Ishikawa (cell line): ENCODE data around the gene PINK1.

Experiments used
- CEBPB ChIP-seq: IDR thresholded peaks from 2 replicates; pipeline ENCODE4 v1.6.1; 2012
- CREB1 ChIP-seq: IDR thresholded peaks from 2 replicates; pipeline ENCODE4 v1.6.1; 2012; ENCODE audit warnings: low read depth
- EGR1 ChIP-seq: IDR thresholded peaks from 2 replicates; pipeline ENCODE4 v1.6.1; 2012
- EP300 ChIP-seq: IDR thresholded peaks from 2 replicates; pipeline ENCODE4 v1.6.1; 2012; ENCODE audit warnings: borderline replicate concordance
- FOXM1 ChIP-seq: IDR thresholded peaks from 2 replicates; pipeline ENCODE4 v1.6.1; 2012; ENCODE audit warnings: low read depth, borderline replicate concordance
- MAX ChIP-seq: IDR thresholded peaks from 2 replicates; pipeline ENCODE4 v1.6.1; 2012
- NFIC ChIP-seq: IDR thresholded peaks from 2 replicates; pipeline ENCODE4 v1.6.1; 2012
- RAD21 ChIP-seq: IDR thresholded peaks from 2 replicates; pipeline ENCODE4 v1.6.1; 2012; ENCODE audit warnings: low read depth
- REST ChIP-seq: IDR thresholded peaks from 2 replicates; pipeline ENCODE4 v1.6.1; 2012; ENCODE audit warnings: low read depth, mild to moderate bottlenecking
- TAF1 ChIP-seq: IDR thresholded peaks from 2 replicates; pipeline ENCODE4 v1.6.1; 2012; ENCODE audit warnings: low read depth, mild to moderate bottlenecking
- TCF12 ChIP-seq: IDR thresholded peaks from 2 replicates; pipeline ENCODE4 v1.6.1; 2012; ENCODE audit warnings: low read depth
- TEAD4 ChIP-seq: IDR thresholded peaks from 2 replicates; pipeline ENCODE4 v1.6.1; 2012
- YY1 ChIP-seq: IDR thresholded peaks from 2 replicates; pipeline ENCODE4 v1.6.1; 2012; ENCODE audit warnings: low read depth
- ZBTB7A ChIP-seq: IDR thresholded peaks from 2 replicates; pipeline ENCODE4 v1.6.1; 2012; ENCODE audit warnings: low read depth
- TF ChIP-seq, protein P1 (sequence below): IDR thresholded peaks from 2 replicates; pipeline ENCODE4 v1.6.1; 2012

The PINK1 gene

GRCh38 chr1:20666804-20667203 is 33.5 kb downstream of the PINK1 start:
- no peak for TF ChIP-seq TEAD4
- TF ChIP-seq NFIC: no peak
- TF ChIP-seq YY1: no peak
- TF ChIP-seq, protein P1, sequence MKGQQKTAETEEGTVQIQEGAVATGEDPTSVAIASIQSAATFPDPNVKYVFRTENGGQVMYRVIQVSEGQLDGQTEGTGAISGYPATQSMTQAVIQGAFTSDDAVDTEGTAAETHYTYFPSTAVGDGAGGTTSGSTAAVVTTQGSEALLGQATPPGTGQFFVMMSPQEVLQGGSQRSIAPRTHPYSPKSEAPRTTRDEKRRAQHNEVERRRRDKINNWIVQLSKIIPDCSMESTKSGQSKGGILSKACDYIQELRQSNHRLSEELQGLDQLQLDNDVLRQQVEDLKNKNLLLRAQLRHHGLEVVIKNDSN: peak; percentile 91
- no peak for TF ChIP-seq CEBPB
- no peak for TF ChIP-seq MAX
- TF ChIP-seq TCF12: no peak

- no peak for TF ChIP-seq REST
- TF ChIP-seq TCF12: no peak
- TF ChIP-seq ZBTB7A: no peak
- TF ChIP-seq RAD21: no peak
- TF ChIP-seq YY1: no peak
- no peak for TF ChIP-seq MAX
Observed at GRCh38 chr1:20668581-20668980, 35.3 kb downstream of the PINK1 start.

GRCh38 chr1:20670936-20671335 is 37.7 kb downstream of the PINK1 start:
- no peak for TF ChIP-seq TAF1
- TF ChIP-seq, protein P1: no peak
- no peak for TF ChIP-seq YY1
- no peak for TF ChIP-seq CEBPB
- no peak for TF ChIP-seq EP300

DNA sequence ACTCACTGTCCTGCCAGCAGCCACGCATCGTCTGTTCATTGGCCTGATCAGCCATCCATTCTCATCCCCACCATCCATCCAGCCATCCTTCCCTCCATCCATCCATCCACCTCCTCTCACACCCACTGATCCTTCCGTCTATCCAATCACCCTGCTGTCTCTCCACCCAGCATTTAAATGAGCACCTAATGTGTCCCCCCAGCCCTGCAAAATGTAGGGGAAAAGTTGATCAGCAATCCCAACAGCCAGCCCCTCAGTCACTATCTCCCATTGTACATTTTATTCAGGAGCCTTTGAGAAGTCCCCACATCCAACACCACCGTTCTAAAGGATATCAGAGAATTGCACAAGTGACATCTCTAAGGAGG is 39.0 kb downstream of the PINK1 start:
- no peak for TF ChIP-seq CREB1
- TF ChIP-seq CEBPB: no peak
- no peak for TF ChIP-seq TEAD4
- no peak for TF ChIP-seq YY1
- TF ChIP-seq RAD21: no peak
- TF ChIP-seq ZBTB7A: no peak
- no peak for TF ChIP-seq FOXM1
- TF ChIP-seq, protein P1: no peak
- TF ChIP-seq EGR1: no peak
- no peak for TF ChIP-seq EP300
- no peak for TF ChIP-seq MAX
- TF ChIP-seq TCF12: no peak
- no peak for TF ChIP-seq REST
- no peak for TF ChIP-seq TAF1
- TF ChIP-seq NFIC: no peak

GRCh38 chr1:20678599-20678998 is 45.3 kb downstream of the PINK1 start:
- TF ChIP-seq CEBPB: no peak

- TF ChIP-seq TCF12: no peak
- TF ChIP-seq CEBPB: no peak
- TF ChIP-seq TAF1: no peak
- TF ChIP-seq EGR1: no peak
- no peak for TF ChIP-seq EP300
- TF ChIP-seq, protein P1: no peak
- no peak for TF ChIP-seq NFIC
- no peak for TF ChIP-seq MAX
Observed at GRCh38 chr1:20680269-20680668, 47.0 kb downstream of the PINK1 start.
